ENCODE measurements around the gene VPS37C. TPM values are rescaled to one million over a fixed set of nuclear protein-coding genes. Genes with fewer than 3 reads are reported as not detected.

The VPS37C gene
- total and polyA plus RNA-seq, 9 of the 15 experiments (the other 6 are each of a cell fraction or from before 2014, with no cell fraction given): 0.62 to 29.8 (median 11.5) TPM

- no peak for TF ChIP-seq MITF (IDR thresholded peaks at IDR 0.05)
- no peak for TF ChIP-seq TRIM28 (IDR thresholded peaks at IDR 0.05)
- TF ChIP-seq YY1 (IDR thresholded peaks at IDR 0.05; ENCODE audit: borderline replicate concordance in 1 of 3, control insufficient read depth in 1 of 3, extremely low read depth in 1 of 3, insufficient read depth in 3 of 3, insufficient read length in 1 of 3, insufficient replicate concordance in 2 of 3, low read depth in 1 of 3, low read length in 2 of 3): peak in 1 of 3 experiments; percentile 6
- no peak for TF ChIP-seq NR3C1 (CRISPR knock-in tag; IDR thresholded peaks at IDR 0.05)
- no peak; the same call in 1 of the 2 replicates for TF ChIP-seq SMARCE1 (IDR thresholded peaks at IDR 0.05)
- TF ChIP-seq ZNF644 (tag; IDR thresholded peaks at IDR 0.05; ENCODE audit: low read depth): no peak
- TF ChIP-seq ZNF316 (IDR thresholded peaks at IDR 0.05): no peak
- TF ChIP-seq NR2C1 (IDR thresholded peaks at IDR 0.05): no peak
- TF ChIP-seq NR2C1 (tag; IDR thresholded peaks at IDR 0.05): no peak
- TF ChIP-seq CREB3 (tag; conservative IDR thresholded peaks at IDR 0.05; ENCODE audit: low read depth): no peak
- TF ChIP-seq GABPB1 (CRISPR knock-in tag; IDR thresholded peaks at IDR 0.05): peak; percentile 85
- TF ChIP-seq EWSR1 (IDR thresholded peaks at IDR 0.05; ENCODE audit: borderline replicate concordance, low read depth, partially characterized antibody): no peak
- no peak for TF ChIP-seq POLR3G (IDR thresholded peaks at IDR 0.05; ENCODE audit: extremely low read depth, insufficient read length, insufficient replicate concordance)
- no peak for TF ChIP-seq MTA1 (IDR thresholded peaks at IDR 0.05; ENCODE audit: borderline replicate concordance)
- no peak for TF ChIP-seq STAT5B (CRISPR knock-in tag; IDR thresholded peaks at IDR 0.05)
- no peak for TF ChIP-seq SRSF9 (IDR thresholded peaks at IDR 0.05; ENCODE audit: borderline replicate concordance, low read depth, low read length)
- TF ChIP-seq PCBP2 (IDR thresholded peaks at IDR 0.05; ENCODE audit: low read depth, low read length, poor library complexity, severe bottlenecking): no peak
- TF ChIP-seq VEZF1 (CRISPR knock-in tag; IDR thresholded peaks at IDR 0.05): peak; percentile 92
- no peak for TF ChIP-seq ASH1L (IDR thresholded peaks at IDR 0.05; ENCODE audit: borderline replicate concordance, low read depth, partially characterized antibody)
- TF ChIP-seq TAF15 (IDR thresholded peaks at IDR 0.05; ENCODE audit: low read depth, low read length): no peak
- TF ChIP-seq RBFOX2 (IDR thresholded peaks at IDR 0.05; ENCODE audit: low read depth, low read length): peak; percentile 96
- TF ChIP-seq THAP7 (CRISPR knock-in tag; IDR thresholded peaks at IDR 0.05): no peak
- TF ChIP-seq HNRNPUL1 (IDR thresholded peaks at IDR 0.05; ENCODE audit: low read length): no peak
- TF ChIP-seq PHF8 (IDR thresholded peaks at IDR 0.05; ENCODE audit: borderline replicate concordance, low read length): peak; percentile 88; the same call in 1 of the 2 replicates
Measured at GRCh38 chr11:61161190-61162091, at the start of gene VPS37C (continued).
